Transverse colon (tissue), 4 donors: ENCODE data around the gene GRPEL1. TPM values are rescaled to one million over a fixed set of nuclear protein-coding genes. Genes with fewer than 3 reads are reported as not detected.

Source experiments
- DNase-seq: peaks from one replicate; pipeline ENCODE4 v3.0.0-alpha.2; 2019
- H3K27ac ChIP-seq, 4 donors: fragments of 200-600 bp; sonication (generic); 2 replicates each; pipeline ENCODE4 v1.5.1; 2016 to 2018; ENCODE audit warnings: inconsistent platforms in 4 of 4
- H3K27me3 ChIP-seq: fragments of 200-600 bp; sonication (generic); 2 replicates; pipeline ENCODE4 v1.5.1; 2017; ENCODE audit warnings: inconsistent platforms
- H3K36me3 ChIP-seq, 4 donors: fragments of 200-600 bp; sonication (generic); 2 replicates each; pipeline ENCODE4 v1.5.1; 2017 to 2019; ENCODE audit warnings: inconsistent platforms in 4 of 4
- H3K4me1 ChIP-seq, 4 donors: fragments of 200-600 bp; sonication (generic); 2 replicates each; pipeline ENCODE4 v1.5.1; 2017 to 2020; ENCODE audit warnings: inconsistent platforms in 4 of 4
- H3K4me3 ChIP-seq, 4 donors: fragments of 200-600 bp; sonication (generic); 1 replicate in 1 of 4; 2 replicates in 3 of 4; pipeline versions ENCODE4 v1.5.1 to v1.6.1; 2017 to 2019; ENCODE audit warnings: inconsistent platforms in 4 of 4
- H3K9me3 ChIP-seq, 2 donors: fragments of 200-600 bp; sonication (generic); 2 replicates each; pipeline ENCODE4 v1.5.1; 2017 to 2019; ENCODE audit warnings: inconsistent platforms in 2 of 2
- EP300 ChIP-seq: sonication (generic); formaldehyde crosslinking; IDR thresholded peaks from one replicate; pipeline ENCODE4 v1.6.1; 2017; ENCODE audit warnings: antibody characterized with exemption, low read depth
- POLR2A ChIP-seq: fragments of 450-650 bp; IDR thresholded peaks from one replicate; pipeline ENCODE4 v1.6.1; 2016; ENCODE audit warnings: antibody characterized with exemption, mild to moderate bottlenecking, moderate library complexity
- POLR2AphosphoS5 ChIP-seq, 3 donors: sonication (generic); formaldehyde crosslinking; IDR thresholded peaks; one replicate each; pipeline ENCODE4 v1.6.1; 2016; ENCODE audit warnings: antibody characterized with exemption in 3 of 3
- whole genome bisulfite sequencing, 2 donors: methylation state at CpG; one replicate each; pipeline ENCODE4 v1.1.5; 2018; ENCODE audit warnings: low coverage in 1 of 2; 5-methylcytosine and 5-hydroxymethylcytosine counted together
- in situ Hi-C, 4 donors: fragments of 200-750 bp; cut with MboI; loops; one replicate each; pipeline versions ENCODE4 v1.15.0 to v1.15.1; 2017; ENCODE audit warnings: low sequenced_read_pairs in 3 of 4, low pct_ligation_motif_present in 1 of 4, low pct_unique_long_range_greater_than_20kb in 1 of 4
- intact Hi-C: fragments of 100-400 bp; cut with DNase I; formaldehyde crosslinking; loops from one replicate; pipeline ENCODE4 v1.15.1; 2023; ENCODE audit warnings: low total_unique reads
- total RNA-seq, 4 donors: library from RNA; depleted of rRNA; stranded (reverse); fragments of >200 nt; gene quantifications; one replicate each; pipeline ENCODE4 v1.1.0, GENCODE V29; 2016
- TF ChIP-seq, protein P1 (sequence below), 5 experiments: fragments of 200-600 bp in 3 of 5; fragments of 450-650 bp in 2 of 5; sonication (generic) in 3 of 5; IDR thresholded peaks; 1 replicate in 2 of 5; 2 replicates in 3 of 5; pipeline ENCODE4 v1.5.1; 2016 to 2017; ENCODE audit warnings: antibody characterized with exemption in 5 of 5, inconsistent platforms in 3 of 5, mild to moderate bottlenecking in 2 of 5, moderate library complexity in 1 of 5

GRPEL1 gene
- total RNA-seq, 4 donors from 2014 or later: 1.1 to 22.0 (median 12.5) TPM

DNA sequence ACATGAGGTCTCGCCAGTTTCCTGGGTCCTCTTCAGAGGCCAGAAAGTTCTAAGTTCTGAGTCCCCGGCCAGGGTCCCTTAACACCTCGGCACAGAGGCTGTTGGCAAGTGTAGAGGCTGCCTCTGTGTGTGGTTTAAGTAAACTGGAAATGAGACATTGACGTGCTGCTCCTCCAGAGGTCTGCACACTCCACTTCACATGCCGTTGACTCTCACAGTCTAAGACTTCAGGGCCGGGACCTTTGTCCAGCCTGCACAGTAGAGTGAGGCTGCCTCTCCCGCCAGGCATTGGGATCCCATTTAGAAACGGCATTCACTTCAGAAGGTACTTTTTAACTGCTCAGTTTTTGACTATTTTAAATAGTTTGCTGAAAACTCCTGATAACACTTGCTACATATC lies 35.3 kb downstream of the GRPEL1 start:
- no peaks in the 10 kb centered on the region for H3K4me1 ChIP-seq
- TF ChIP-seq POLR2A: no peak
- peaks cover 0 to 20% (median 9%) of the 10 kb centered on the region in 4 donors for H3K36me3 ChIP-seq
- H3K27me3 ChIP-seq: no peaks in the 10 kb centered on the region
- H3K9me3 ChIP-seq: no peaks in the 10 kb centered on the region
- DNase-seq: no peak
- H3K27ac ChIP-seq: no peak overlapping the region
- in situ Hi-C loops (no loop called here), intact Hi-C loops (no loop called here)
- H3K4me3 ChIP-seq: no peak overlapping the region
- WGBS, 2 donors: 89 to 100% methylated on average over 2 to 8 of the region's 8 CpGs

DNA sequence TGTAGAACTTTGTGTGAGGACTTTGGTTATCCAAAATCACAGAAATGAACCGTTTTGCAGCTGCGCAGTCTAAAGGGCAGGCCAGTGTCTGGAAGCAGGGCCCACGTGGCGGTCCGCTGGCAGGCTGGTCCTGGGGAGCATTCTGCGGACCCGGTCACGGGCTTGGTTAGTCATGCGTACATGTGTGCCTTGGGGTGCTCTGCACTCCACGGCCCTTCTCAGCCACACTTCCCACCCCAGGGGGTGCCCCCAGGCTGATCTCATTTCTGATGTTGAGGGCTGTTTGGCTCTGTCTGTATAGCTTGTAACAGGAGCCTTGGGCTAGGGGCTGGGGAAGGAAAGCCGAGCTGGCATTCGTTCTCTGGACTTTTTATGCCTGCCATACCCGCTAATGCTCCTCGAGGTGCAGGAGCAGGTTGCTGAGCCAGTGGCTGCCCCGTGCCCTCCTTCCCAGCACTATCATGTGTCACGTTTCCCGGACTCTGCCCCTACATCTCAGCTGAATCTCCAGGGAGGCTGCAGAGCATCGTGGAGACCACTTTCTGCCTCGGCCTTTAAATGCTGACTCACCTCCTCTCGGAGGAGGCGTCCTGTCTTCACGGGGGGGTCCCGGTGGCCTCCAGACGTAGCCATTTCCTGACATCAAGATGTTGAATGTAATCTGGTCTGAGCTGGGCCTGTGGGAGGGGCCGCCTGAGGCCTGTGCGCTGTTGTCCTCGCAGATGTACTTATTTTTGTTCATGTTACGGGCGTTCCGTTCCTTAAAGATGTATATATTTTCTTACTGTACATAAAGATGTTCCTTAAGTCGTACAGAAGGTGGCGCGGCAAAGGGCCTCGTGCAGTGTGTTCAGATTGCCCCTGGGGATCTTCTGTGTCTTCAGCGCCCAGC lies 36.1 kb downstream of the GRPEL1 start:
- 86 to 88% methylated on average over 10 to 35 of the region's 35 CpGs for WGBS, 2 donors
- in situ Hi-C loops: no loop called here
- no peak for DNase-seq
- Histone ChIP-seq H3K27ac (no peak overlapping the region), H3K9me3 (no peaks in the 10 kb centered on the region), H3K27me3 (no peaks in the 10 kb centered on the region), H3K36me3 (peaks cover 0 to 20% (median 9%) of the 10 kb centered on the region in 4 donors), H3K4me1 (no peaks in the 10 kb centered on the region), H3K4me3 (no peak overlapping the region)
- no peak for TF ChIP-seq POLR2A
- TF ChIP-seq, protein P1, sequence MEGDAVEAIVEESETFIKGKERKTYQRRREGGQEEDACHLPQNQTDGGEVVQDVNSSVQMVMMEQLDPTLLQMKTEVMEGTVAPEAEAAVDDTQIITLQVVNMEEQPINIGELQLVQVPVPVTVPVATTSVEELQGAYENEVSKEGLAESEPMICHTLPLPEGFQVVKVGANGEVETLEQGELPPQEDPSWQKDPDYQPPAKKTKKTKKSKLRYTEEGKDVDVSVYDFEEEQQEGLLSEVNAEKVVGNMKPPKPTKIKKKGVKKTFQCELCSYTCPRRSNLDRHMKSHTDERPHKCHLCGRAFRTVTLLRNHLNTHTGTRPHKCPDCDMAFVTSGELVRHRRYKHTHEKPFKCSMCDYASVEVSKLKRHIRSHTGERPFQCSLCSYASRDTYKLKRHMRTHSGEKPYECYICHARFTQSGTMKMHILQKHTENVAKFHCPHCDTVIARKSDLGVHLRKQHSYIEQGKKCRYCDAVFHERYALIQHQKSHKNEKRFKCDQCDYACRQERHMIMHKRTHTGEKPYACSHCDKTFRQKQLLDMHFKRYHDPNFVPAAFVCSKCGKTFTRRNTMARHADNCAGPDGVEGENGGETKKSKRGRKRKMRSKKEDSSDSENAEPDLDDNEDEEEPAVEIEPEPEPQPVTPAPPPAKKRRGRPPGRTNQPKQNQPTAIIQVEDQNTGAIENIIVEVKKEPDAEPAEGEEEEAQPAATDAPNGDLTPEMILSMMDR (IDR thresholded peaks at IDR 0.05): no peak
- TF ChIP-seq EP300: no peak
- no peak for TF ChIP-seq POLR2AphosphoS5 (IDR thresholded peaks at IDR 0.05)
- intact Hi-C loops: no loop called here

DNA sequence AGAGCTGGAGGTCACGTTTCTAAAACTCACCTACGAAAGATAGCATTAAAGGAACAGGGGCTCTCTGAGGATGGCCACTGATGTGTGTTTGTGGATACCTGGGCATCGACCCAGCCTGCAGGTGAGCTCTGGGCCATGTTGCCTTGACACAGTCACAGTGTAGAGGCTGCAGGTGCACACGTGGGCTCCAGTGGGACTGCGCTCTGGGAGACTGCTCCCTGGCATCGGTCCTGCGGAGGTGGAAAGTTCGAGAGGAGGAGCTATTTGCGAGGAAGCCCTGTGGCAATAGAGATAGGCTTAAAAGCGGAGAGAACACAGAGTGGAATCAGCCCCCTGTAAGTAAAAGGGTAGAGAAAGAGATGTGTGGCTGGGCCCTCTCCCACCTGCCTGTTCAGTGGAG lies 37.0 kb downstream of the GRPEL1 start:
- Histone ChIP-seq H3K4me3 (no peak overlapping the region), H3K9me3 (no peaks in the 10 kb centered on the region), H3K27me3 (no peaks in the 10 kb centered on the region), H3K36me3 (peaks cover 0 to 24% (median 10%) of the 10 kb centered on the region in 4 donors), H3K27ac (no peak overlapping the region), H3K4me1 (no peaks in the 10 kb centered on the region)
- WGBS, 2 donors: 85 to 92% methylated on average over 5 to 10 of the region's 10 CpGs
- TF ChIP-seq POLR2A: no peak
- TF ChIP-seq EP300: no peak
- TF ChIP-seq, protein P1 (IDR thresholded peaks at IDR 0.05): no peak
- no peak for TF ChIP-seq POLR2AphosphoS5 (IDR thresholded peaks at IDR 0.05)
- in situ Hi-C loops (no loop called here), intact Hi-C loops (no loop called here)
- no peak for DNase-seq

DNA sequence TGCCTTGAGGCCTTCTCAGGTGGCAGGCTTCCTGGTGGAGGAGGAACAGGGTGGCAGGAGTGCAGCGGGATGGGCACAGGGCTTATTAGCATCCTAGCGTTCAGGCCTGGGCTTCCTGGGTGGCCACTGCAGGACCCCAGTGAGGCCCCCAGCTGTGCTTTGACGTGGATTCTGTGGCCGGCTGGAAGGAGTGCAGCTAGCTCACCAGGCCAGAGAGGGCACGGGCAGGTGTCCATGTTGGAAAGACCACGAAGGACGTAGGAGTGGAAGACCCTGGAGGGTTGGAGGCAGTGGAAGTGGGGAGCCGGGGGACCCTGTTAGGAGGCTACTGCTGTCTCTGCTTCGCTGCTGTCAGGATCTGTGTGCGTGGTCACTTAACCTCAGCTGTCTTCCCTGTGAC lies 37.9 kb downstream of the GRPEL1 start:
- Histone ChIP-seq H3K4me1 (no peaks in the 10 kb centered on the region), H3K27me3 (no peaks in the 10 kb centered on the region), H3K27ac (no peak overlapping the region), H3K9me3 (no peaks in the 10 kb centered on the region), H3K4me3 (no peak overlapping the region), H3K36me3 (peaks cover 0 to 33% (median 10%) of the 10 kb centered on the region in 4 donors)
- TF ChIP-seq EP300 (no peak), POLR2AphosphoS5 (IDR thresholded peaks at IDR 0.05) (no peak), POLR2A (no peak)
- TF ChIP-seq, protein P1 (IDR thresholded peaks at IDR 0.05): no peak
- DNase-seq: no peak
- intact Hi-C loops (no loop called here), in situ Hi-C loops (no loop called here)
- WGBS, 2 donors: 83 to 100% methylated on average over 1 to 10 of the region's 10 CpGs
